ENCODE results near the gene TTLL6. TPM values are rescaled to one million over a fixed set of nuclear protein-coding genes. Genes with fewer than 3 reads are reported as not detected.

TTLL6 gene
- total and polyA plus RNA-seq, 9 of the 15 experiments (the other 6 are each of a cell fraction or from before 2014, with no cell fraction given) = 0.05 TPM; not detected in 8

DNA sequence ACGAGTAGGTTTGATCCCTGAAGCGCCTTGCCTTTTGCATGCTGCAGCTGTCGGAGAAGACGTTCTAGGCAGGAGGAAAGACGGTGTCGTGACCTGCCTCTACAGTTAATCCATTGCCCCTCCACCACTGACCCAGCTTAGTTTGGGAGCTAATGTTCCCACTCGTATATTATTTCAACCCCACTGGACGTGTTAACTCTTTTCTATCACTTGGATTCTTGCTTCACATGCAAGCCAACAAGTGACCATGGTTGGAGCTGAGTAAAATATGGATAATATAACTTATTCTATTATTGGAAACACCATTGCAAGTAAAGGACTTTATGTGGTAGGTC lies 14.5 kb upstream of the TTLL6 start (continued):
- TF ChIP-seq, protein P1, sequence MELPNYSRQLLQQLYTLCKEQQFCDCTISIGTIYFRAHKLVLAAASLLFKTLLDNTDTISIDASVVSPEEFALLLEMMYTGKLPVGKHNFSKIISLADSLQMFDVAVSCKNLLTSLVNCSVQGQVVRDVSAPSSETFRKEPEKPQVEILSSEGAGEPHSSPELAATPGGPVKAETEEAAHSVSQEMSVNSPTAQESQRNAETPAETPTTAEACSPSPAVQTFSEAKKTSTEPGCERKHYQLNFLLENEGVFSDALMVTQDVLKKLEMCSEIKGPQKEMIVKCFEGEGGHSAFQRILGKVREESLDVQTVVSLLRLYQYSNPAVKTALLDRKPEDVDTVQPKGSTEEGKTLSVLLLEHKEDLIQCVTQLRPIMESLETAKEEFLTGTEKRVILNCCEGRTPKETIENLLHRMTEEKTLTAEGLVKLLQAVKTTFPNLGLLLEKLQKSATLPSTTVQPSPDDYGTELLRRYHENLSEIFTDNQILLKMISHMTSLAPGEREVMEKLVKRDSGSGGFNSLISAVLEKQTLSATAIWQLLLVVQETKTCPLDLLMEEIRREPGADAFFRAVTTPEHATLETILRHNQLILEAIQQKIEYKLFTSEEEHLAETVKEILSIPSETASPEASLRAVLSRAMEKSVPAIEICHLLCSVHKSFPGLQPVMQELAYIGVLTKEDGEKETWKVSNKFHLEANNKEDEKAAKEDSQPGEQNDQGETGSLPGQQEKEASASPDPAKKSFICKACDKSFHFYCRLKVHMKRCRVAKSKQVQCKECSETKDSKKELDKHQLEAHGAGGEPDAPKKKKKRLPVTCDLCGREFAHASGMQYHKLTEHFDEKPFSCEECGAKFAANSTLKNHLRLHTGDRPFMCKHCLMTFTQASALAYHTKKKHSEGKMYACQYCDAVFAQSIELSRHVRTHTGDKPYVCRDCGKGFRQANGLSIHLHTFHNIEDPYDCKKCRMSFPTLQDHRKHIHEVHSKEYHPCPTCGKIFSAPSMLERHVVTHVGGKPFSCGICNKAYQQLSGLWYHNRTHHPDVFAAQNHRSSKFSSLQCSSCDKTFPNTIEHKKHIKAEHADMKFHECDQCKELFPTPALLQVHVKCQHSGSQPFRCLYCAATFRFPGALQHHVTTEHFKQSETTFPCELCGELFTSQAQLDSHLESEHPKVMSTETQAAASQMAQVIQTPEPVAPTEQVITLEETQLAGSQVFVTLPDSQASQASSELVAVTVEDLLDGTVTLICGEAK (IDR thresholded peaks at IDR 0.05) = peak; percentile 58; the same call in 1 of the 2 replicates
- TF ChIP-seq, protein P1 (CRISPR knock-in tag; IDR thresholded peaks at IDR 0.05) = no peak
- no peak for TF ChIP-seq TOE1 (IDR thresholded peaks at IDR 0.05; ENCODE audit: borderline replicate concordance)
- no peak for TF ChIP-seq TOE1 (CRISPR knock-in tag; IDR thresholded peaks at IDR 0.05; ENCODE audit: borderline replicate concordance, low read depth)
- TF ChIP-seq SETDB1 (IDR thresholded peaks at IDR 0.05; ENCODE audit: low read length) = no peak
- TF ChIP-seq ZNF644 (tag; IDR thresholded peaks at IDR 0.05; ENCODE audit: low read depth) = no peak
- TF ChIP-seq, protein P2, sequence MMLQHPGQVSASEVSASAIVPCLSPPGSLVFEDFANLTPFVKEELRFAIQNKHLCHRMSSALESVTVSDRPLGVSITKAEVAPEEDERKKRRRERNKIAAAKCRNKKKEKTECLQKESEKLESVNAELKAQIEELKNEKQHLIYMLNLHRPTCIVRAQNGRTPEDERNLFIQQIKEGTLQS (IDR thresholded peaks at IDR 0.05) = no peak
- TF ChIP-seq, protein P2 (CRISPR knock-in tag; conservative IDR thresholded peaks at IDR 0.05) = peak; percentile 85; the same call in 1 of the 2 replicates
- 0 out of 2 replicates have a peak, but pooled peaks have one; percentile 4 for TF ChIP-seq EP400 (IDR thresholded peaks at IDR 0.05)
- TF ChIP-seq, protein P3, sequence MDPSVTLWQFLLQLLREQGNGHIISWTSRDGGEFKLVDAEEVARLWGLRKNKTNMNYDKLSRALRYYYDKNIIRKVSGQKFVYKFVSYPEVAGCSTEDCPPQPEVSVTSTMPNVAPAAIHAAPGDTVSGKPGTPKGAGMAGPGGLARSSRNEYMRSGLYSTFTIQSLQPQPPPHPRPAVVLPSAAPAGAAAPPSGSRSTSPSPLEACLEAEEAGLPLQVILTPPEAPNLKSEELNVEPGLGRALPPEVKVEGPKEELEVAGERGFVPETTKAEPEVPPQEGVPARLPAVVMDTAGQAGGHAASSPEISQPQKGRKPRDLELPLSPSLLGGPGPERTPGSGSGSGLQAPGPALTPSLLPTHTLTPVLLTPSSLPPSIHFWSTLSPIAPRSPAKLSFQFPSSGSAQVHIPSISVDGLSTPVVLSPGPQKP (CRISPR knock-in tag; IDR thresholded peaks at IDR 0.05) = no peak
- no peak for TF ChIP-seq RNF2 (IDR thresholded peaks at IDR 0.05)
- TF ChIP-seq NFRKB (IDR thresholded peaks at IDR 0.05; ENCODE audit: low read depth) = 0 out of 2 replicates have a peak, but pooled peaks have one; percentile 33
- no peak for TF ChIP-seq CREM (IDR thresholded peaks at IDR 0.05; ENCODE audit: low read depth)
- 0 out of 4 replicates have a peak, but pooled peaks of 1 of the 2 experiments have one; percentile 7 for TF ChIP-seq TBL1XR1 (IDR thresholded peaks at IDR 0.05; ENCODE audit: low read length in 2 of 2)
- 0 out of 2 replicates have a peak, but pooled peaks have one; percentile 31 for TF ChIP-seq HDGF (IDR thresholded peaks at IDR 0.05)
- TF ChIP-seq BCOR (IDR thresholded peaks at IDR 0.05) = 0 out of 2 replicates have a peak, but pooled peaks have one; percentile 2
